HG03135 (cell line): ENCODE results near the gene ZC3HAV1.
"Not testable (repeated sequence)": the region's sequence is repeated elsewhere in the genome, so short reads cannot be mapped to it uniquely, and the experiment has no call there.

Experiments
- ATAC-seq: cut with Tn5 transposase; IDR thresholded peaks from one replicate; pipeline ENCODE4 v1.9.1; 2021; ENCODE audit warnings: mild to moderate bottlenecking, moderate library complexity; ENCODE audit not compliant: unreplicated experiment

Gene ZC3HAV1

DNA sequence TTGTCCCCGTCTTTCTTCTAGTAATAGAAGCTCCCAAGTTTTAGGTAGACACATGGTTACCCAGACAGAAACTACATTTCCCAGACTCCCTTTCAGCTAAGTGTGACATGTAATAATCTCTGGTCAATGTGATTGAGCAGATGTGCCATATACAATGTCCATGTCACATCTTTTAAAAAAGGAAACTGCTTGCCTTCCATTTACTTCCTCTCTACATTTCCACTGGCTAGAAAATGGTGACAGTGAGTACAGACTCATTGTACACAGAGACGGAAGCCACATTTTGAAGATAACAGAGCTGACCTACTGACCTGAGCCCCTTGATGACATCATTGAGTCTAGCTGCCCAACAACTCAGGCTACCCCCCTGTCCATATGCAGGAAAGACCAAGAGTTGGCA lies 21.3 kb downstream of the ZC3HAV1 start:
- ATAC-seq, result no peak

DNA sequence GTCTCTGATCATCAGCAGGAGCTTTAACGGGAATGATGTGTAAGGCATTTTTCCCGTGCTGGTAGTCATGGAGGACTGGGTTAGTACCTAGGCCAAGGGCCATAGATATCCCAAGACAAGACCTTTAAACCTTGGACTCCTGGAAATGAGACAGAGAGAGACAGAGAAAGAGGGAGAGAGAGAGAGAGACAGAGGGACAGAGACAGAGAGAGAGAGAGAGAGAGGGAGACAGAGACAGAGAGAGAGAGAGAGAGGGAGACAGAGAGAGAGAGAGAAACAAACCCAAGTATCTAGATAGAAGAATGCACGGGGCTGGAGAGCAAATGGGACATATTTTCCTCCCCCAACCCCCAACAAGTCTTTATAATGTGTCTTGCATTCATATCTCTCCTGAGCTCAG lies 22.3 kb downstream of the ZC3HAV1 start:
- ATAC-seq, result no peak

DNA sequence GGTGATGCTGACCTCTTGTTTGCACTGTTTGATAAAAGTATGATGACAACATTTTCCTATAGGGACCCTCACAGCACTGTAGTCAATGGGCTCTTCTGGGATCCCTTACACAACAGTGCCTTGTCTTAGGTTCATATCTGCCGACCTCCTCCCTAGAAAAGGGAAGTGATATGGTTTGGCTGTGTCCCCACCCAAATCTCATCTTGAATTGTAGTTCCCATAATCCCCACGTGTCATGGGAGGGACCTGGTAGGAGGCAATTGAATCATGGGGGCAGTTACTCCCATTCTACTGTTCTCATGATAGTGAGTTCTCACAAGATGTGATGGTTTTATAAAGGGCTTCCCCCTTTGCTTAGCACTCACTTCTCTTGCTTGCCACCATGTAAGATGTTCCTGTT lies 23.1 kb downstream of the ZC3HAV1 start:
- no peak for ATAC-seq

DNA sequence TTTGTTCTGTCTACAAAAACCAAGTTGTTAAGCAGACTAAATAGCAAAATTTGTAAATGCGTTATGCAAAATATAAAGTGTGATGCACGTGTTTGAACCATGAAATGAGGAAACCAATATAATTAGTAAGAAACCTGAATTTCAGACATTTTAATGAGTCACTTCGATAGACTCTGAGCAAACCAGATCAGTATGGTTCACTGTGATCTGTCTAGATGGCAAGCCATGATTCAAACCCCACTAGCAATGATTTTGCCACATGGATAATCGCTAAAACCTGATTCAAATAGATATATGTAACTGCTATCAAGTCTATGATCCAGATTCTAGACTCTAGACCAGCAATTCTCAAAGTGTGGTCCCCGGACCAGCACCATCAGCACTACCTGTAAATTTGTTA lies 24.8 kb downstream of the ZC3HAV1 start:
- ATAC-seq, result no peak

DNA sequence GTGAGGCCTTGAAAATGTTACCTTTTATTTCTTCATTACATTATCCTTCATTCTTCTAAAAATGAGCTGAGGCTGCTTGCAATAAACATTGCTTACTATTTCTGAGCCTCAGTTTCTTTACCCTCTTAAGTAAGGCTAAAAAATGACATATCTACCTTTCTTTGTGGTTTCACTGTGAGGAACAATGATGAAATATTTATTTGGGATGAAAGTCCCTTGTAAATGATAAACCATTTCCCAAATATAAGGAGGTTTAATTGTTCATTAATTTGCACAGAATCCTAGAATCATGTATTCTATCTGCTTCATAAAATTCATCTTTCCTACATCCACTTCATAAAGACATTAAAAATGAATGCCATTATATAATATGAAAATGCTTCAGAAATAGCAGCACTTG lies 27.9 kb downstream of the ZC3HAV1 start:
- no peak for ATAC-seq

DNA sequence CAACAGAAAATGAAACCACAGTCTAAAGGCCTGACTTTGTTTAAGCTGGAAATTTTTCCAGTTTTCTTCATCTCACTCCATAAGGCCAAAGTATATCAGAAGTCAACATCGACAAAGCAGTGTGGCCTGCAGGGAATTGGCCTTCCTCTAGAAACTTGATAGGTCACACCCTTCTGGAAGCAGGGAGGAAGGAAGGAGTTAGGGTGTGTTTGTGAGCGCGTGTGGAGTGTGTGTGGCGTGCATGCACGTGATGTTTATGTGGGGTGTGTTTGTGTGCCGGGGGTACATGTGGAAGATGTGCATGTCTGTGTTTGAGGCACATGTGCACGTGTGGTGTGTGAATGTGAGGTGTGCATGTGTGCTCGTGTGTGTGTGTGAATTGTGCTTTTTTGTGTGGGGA lies 28.6 kb downstream of the ZC3HAV1 start:
- no peak for ATAC-seq

DNA sequence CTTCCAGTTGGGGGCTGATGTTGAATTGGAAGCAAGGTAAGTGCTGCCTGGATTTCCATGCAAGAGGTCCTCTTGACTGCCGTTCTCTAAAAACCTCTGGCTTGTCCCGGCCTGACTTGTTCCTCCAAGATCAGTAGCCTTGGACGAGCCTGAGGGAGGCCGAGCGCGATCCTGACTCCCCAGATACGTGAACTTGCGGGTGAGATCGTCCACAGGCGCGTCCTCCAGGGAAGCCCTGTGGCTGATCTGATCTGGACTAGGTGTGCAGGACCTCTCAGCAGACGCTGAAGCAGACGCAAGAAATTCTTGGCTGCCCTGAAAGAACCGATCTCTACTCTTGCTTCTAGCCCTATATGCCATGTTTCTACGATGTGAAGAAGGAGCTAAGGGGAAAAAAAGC lies 29.7 kb downstream of the ZC3HAV1 start:
- no peak for ATAC-seq

DNA sequence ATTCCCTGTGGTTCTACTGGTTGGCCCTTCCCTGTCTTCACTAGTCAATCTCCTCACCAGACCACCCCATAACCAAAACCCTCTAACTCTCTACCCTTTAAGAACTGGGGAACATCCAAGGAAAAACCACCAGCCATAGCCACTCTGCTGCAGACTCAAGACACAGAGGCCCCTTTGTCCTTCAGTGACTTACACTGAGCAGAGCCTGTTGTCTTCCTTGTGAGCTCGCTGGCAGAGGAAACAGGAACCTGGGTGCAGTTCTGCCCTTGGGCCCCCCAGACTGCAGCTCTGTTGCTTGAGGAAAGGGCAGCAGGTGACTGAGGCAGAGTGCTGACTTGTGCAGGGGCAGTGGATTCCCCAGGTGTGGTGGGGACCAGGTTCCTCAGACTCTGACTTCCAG lies 30.6 kb downstream of the ZC3HAV1 start:
- ATAC-seq, result no peak

DNA sequence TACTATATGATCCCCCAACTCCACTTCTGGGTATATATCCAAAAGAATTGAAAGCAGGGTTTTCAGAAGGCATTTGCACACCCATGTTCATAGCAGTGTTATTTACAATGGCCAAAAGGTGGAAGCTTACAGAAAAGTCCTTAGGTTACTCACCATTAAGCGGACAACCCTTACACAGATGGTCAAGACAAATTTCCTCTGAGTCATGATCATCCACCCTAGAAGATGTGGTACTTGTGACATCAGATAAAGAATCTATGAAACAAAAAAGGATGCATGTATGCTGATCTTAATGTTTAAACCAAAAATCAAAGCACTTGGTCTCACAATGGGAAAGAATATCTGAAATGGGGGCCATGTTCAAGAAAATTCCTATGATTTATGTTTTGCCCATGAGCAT lies 31.1 kb downstream of the ZC3HAV1 start:
- ATAC-seq, result no peak

DNA sequence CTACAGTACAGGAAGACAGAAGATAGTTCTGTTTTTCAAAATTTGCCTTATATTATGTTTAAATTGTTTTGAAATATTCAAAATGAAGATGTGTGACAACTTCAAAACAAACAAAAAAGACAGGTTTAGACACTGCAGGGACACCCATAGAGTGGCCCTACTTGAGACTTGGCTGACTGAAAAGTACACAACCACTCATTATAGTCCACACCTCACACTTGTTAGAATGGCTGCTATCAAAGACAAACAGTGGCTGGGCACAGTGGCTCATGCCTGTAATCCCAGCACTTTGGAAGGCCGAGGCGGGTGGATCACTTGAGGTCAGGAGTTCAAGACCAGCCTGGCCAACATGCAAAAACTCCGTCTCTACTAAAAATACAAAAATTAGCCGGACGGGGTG lies 31.8 kb downstream of the ZC3HAV1 start:
- ATAC-seq, result not testable (repeated sequence)

DNA sequence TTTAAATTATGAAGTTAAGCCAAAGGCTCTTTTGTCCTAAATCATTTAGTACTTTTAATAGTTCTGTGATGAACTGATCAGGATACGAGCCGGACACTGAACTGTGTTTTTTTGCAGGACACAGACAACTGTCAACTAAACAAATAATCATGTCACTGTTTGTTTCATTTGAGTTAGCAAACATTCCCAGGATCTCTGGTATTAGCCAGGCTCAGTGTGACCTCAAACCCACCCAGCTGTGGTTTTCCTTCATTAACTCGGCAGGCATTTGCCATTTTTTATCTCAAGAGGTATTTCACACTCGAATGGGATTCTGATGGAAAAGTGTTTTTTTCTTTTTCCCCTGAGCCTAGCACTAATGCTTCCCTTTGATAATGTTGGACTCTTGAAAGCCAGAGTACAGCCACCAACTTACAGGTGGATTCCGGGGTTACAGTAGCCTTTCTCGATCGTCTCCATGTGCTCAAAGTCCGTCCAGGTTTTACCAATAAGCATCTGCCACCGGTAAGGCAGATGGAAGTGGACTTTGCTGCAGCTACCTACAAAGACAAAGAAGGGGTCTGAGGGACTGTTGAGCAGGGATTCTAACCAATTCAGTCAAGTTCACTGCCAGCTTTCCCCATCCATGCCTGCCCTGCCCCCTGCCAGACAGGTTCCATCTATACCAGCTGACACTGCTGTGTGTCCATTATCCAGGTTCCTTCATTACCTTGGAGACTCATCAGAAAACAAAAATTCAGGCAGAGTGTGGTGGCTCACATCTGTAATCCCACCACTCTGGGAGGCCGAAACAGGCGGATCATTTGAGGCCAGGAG lies 33.4 kb downstream of the ZC3HAV1 start:
- ATAC-seq, result no peak

DNA sequence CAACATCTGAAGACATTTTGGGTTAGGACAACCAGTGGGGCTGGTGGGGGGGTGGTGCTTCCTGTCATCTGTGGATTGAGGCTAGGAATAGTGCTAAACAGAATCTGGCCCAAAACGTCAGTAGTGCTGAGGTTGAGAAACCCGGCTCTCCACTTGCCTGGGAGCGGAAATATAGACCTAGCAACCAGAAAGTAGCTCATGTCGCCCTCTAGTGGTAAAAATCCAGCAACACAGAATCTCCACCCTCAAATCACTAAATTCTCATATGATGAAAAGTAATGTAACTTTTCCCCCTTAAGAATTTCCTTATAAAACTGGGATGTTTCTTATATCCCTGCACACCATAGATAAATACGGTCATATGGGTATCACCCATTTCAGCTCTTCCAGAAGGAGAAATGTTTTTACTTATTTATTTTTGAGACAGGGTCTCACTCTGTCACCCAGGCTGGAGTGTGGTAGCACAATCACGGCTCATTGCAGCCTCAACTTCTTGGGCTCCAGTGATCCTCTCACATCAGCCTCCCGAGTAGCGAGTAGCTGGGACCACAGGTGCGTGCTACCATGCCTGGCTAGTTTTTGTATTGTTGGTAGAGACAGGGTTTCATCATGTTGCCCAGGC lies 34.4 kb downstream of the ZC3HAV1 start:
- peak; percentile 85 for ATAC-seq

DNA sequence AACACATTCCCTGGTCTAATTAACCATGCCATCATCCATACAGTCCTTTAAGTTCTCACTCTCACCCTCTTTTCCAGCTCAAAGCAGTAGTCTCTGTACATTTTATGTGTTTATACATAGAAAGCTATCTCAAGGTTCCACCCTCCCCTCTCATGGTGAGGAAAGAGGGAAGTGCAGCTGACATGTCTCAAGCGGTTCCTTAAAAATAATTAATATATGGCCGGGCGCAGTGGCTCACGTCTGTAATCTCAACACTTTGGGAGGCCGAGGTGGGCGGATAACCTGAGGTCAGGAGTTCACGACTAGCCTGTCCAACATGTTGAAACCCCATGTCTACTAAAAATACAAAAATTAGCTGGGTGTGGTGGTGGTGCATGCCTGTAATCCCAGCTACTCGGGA lies 36.7 kb downstream of the ZC3HAV1 start:
- no peak for ATAC-seq

DNA sequence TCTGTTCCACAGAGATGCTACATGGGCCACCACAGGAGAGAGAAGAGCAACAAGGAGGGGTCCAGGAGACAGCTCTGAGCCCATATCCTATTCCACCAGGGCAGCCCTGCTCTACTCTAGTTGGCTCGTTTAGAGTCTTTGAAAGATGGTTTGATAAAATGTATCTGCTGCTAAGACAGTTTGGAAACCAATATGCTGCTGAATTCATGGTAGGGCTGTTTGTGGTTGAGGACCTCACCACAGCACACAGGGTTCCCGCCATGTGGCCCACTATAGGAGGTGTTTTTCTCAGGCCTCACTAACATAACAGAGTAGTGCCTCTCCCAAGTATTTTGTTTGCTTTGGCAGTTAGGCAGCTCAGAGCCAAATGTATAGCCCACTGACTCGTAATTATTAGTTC lies 37.8 kb downstream of the ZC3HAV1 start:
- no peak for ATAC-seq

DNA sequence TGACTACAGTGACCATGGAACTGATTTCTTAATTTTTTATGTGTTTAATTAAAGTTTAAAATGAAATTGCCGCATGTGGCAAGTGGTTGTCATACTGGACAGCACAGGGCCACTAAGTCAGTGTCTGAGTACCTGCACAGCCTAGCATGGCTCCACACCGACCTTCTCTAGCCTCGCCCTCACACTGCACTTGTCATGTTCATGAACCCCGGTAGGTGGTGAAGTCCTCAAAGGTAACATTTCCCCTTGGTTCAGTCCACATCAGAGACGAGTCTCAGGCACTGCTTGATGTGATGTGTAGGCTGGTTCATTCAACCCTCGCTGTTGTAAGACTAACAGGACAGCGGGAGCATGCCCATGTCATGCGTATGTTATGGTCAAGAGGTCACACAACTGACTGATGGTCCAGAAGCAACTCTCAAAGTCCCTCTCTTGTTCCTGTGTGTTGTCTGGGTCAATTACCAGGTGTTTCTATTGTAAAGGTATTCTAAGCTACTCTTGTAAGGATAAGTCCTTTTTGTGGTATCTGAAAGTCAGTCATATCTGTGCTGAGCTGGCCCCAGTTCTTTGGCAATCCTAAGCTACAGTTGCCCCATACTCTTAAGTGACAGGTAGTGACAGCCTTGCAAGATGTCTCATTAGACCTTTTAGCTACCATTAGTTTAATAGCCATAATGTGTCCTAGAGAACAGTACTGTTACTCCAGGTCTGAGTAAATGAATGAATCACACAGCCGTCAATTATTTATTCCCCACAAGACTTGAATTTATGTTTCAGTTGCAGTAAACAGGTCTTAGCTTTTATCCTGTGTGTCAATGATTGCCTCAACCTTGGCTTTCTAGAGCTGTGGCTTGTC lies 40.7 kb downstream of the ZC3HAV1 start:
- no peak for ATAC-seq

DNA sequence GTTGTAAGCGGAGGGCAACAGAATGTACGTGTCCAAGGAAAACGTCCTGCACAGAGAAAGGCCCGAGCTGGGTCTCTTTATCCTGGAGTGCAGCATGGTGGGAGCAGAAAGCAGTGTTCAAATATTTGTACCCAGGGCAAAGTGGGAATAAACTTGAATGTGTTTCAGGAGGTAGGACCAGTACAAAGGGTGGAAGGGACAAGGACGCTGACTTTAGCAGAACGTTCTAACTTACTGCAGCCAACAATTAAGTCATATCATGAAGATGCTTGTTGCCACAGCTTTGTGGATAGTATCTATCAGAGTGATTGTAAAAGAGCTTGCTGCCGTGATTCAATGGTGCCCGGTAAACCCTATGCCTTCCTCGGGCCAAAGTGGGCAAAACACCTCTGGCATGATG lies 43.2 kb downstream of the ZC3HAV1 start:
- no peak for ATAC-seq

DNA sequence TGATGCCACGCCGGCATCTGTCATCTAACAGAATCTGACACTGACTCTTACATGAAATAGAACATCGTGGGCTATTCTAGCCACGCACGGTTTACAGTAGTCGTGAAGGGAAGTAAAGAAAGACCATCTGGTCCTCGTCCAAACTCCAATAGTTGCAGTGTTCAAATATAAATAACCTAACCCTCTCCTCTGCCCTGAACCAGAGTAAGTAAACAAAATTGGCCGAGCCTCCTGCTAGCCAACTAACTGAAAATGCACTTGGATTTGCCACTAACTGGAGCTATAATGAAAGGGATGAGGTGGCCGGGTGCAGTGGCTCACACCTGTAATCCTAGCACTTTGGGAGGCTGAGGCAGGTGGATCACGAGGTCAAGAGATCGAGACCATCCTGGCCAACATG lies 44.2 kb downstream of the ZC3HAV1 start:
- ATAC-seq, result no peak

DNA sequence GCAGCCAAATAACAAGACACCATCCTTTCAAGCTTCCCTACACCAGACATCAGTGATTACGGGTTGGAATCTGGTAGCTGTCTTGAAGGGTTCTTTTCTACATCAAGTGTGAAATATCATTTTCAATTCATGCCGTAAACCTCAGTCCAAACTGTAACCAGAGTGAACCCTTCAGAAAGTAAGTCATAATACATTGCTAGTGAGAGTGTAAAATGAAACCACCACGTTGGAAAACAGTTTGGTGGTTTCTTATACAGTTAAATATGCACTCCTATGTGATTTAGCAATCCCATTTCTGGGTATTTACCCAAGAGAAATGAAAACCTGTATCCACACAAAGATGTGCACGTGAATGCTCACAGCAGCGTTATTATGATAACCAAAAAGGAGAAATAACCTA lies 48.1 kb downstream of the ZC3HAV1 start:
- no peak for ATAC-seq

DNA sequence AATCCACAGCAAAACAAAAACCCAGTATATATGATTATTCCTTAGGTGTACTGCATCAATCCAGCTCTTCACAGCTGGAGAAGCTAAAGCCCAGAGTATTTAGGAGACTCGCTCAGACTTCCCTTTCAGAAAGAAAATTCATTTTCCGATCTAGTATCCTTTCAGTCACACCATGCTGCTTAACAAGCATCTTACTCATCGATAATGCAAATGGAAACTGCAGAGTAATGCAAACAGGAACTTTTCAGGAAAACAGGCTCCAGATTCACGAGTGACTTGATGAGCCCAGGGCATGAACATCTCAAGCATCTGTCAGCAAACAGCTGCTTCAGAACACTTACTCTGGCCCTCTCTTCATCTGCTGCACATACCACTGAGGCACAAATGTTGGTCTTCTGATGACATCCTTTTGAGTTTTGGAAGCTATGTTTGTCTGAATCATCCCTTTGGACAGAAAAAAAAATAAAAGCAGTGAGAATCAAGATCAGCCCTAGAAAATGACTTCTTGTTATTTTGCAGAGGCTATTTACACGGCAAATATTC lies 48.8 kb downstream of the ZC3HAV1 start:
- ATAC-seq, result no peak

DNA sequence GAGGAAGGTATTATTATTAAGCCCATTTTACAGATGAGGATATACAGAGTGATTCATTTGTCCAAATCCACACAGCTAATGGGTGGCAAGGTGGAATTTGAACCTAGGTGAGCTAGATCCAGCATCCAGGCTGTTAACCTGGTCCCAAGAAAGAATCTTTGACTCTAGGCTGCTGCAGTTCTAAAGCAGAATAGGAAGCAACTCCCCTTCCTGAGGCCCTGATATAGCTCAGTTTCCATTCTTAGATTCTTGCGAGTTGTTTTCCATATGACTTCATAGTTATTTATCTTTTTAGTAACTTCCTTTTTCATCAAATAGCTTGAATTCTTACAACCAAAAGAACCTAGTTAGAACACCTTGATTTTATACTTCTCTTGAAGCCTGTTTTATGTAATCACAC lies 49.6 kb downstream of the ZC3HAV1 start:
- no peak for ATAC-seq

DNA sequence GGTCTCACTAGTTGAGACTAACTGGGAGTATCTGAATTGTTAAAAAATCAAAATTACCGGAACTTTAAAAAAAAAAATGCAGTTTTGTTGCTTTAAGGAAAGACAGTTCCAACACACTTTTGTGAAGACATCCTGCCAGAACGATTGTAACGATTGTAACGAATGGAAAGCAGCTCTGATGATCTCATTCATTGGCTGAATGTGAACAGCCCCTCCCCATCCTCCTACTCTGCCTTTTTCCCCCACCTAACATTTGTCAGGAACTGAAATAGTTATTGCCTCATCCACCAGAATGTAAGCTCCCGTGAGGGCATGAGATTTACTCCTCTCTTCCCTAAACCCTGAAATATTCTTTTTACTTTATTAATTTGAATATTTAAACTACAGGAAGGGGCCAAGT lies 50.6 kb downstream of the ZC3HAV1 start:
- ATAC-seq, result no peak

DNA sequence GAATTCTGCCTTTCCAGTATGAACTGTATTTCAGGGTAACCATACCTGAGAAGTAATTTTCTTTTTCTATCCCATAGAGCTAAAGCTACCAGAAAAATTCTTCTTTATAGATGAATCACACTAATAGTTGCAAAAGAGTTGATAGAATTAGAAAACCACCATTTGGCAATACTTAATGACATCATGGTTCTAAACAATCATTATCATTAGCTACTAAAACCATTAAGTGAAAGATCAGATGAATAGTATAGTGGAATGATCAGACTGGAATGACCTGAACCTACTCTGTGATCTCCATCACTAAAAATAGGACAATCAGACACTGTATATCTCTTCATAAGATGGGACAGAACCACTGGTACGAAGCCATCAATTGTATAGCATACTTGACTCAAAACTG lies 53.8 kb downstream of the ZC3HAV1 start:
- no peak for ATAC-seq
